Muscle of back (tissue), 11 donors: ENCODE results near the gene CACNA1I. TPM values are rescaled to one million over a fixed set of nuclear protein-coding genes. Genes with fewer than 3 reads are reported as not detected.

Experiments used
- DNase-seq, 3 donors: peaks; one replicate each; pipeline versions ENCODE4 v3.0.0 to v3.0.0-alpha.2; 2013
- polyA plus RNA-seq, 10 donors: library from polyadenylated mRNA; unstranded; fragments of 120-200 nt; gene quantifications; one replicate each; pipeline ENCODE4 v1.2.1, GENCODE V29; 2013; ENCODE audit not compliant: insufficient read length in 10 of 10

Gene CACNA1I
- polyA plus RNA-seq, 10 donors, result 0.07 to 1.2 (median 0.18) TPM

- DNase-seq, result no peak
Observed at GRCh38 chr22:39535357-39535725, 35.2 kb upstream of the CACNA1I start.

DNA sequence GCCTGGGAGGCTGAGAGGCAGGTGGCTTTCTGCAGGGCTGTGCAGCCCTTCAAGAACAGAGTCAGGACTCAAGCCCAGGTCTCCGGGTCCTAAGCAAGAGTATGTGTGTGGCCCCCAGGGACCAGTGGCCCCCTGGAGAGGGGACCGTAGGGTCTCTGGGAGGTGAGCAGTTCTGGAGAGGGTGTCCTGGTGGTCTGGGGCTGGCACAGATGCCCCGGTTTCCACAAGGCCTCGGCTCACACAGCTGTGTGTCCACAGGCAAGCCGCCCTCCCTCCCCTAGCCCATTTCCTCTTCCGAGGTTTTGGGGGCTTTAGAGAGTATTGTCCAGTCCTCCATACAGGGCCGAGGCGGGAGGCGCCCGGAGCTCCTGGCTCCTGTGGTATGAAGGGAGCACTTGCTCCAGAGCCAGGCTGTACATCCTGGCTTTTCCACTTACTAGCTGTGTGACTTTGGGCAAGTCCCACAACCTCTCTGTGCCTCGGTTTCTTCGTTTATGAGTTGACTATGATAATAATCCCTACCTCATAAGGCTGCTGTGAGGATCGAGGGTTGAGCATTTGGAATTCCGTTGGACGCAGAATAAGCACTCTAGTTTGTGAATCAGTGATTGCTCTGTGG, 34.6 kb upstream of the CACNA1I start:
- DNase-seq, result no peak

GRCh38 chr22:39536711-39537110, 33.8 kb upstream of the CACNA1I start:
- DNase-seq, result no peak

DNA sequence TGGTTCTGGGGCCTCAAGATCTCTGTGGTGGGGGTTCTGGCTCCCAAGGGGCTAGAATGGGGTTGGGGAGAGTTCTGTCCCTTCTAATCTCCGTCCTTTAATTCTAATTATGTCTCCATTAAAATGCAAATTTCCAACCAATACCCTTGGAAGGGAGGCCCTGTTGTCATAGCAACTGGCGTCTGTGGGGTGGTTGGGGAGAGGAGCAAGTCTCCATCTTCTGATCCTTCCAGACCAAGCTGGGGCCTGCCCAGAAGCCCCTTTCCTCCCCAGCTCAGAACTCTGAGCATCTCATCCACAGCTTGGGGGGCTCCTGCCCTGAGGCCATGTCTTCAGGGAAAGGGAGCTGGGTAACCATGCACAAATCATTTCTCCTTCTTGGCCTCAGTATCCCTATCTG, 32.6 kb upstream of the CACNA1I start:
- DNase-seq, result no peak

GRCh38 chr22:39543095-39543494, 27.5 kb upstream of the CACNA1I start:
- DNase-seq, result no peak

DNA sequence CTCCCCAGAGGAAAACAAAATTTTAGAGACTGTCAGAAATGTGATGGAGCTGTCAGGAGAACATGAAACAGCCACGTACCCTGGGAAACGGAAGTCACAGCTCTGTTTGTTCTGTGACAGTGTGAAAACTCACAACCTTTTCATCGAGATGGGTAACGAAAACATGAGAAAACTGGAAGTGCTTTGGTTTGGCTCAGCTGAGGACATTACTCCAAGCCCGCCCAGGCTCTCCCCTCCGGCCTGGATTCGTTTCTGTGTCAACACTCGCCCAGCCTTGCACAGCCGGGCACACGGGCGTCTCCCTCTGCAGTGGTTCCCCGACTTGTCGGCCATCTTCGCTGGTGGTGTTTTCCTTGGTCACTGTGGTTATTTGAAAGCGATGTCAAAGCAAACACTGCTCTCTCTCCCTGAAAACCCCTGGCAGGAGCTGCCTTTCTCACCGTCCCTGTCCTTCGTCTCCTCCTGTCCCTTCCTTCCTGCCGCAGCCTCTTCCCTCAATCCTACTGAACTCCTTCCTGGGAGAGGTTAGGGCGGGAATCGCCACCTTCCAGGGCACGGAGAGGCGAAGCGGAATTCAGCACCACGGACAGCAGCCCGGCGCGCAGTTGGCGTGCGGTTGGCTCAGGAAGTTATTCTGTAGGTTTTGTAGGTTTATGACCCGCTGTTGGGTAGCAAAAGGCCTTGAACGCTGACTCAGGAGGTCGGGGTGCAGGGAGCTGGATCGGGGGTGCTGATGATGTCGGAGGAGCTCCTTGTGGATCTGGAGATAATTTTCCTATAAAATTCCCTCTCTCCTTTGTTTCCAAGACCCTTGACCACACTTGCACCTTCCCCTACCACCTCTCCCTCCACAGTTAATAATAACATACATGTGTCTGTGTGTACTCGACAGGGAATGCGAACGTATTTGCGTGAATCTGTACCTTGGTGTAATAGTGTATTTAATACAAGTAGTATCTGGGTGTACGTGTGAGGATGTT, 24.9 kb upstream of the CACNA1I start:
- DNase-seq, result peak in 2 of 3 donors; percentile 70 to 78

DNA sequence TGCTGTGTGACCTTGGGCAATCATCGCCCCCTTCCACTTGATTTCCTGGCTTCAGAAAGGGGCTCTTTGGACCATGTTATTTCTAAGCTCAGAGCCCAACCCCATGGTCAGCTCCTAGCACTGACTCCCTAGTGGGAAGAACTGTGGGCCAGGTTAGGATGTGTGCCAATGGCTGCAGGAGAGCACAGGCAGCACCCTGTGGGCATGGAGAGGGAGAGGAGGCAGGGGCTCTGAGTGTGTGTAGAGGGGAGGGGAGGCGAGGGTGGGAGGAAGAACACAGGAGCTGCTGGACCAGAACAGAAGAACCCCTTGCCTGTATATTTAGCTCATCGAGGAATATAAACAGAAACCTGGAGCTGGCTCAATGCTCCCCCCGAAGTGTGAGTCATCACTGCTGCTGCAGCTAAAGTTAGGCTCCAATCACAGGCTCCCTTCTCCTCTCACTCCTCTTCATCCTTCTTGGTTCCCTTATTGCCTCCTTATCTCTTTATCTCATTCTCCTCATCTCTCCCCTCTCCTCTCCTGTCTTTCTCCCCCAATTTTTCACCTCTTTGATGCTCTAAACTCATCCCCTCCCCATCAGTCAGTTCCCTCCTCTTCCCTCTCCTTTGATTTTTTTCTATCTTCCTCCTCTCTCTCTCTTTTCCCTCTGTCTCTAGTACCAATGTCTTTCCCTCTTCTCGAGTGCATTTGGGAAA, 23.5 kb upstream of the CACNA1I start:
- DNase-seq, result no peak

DNA sequence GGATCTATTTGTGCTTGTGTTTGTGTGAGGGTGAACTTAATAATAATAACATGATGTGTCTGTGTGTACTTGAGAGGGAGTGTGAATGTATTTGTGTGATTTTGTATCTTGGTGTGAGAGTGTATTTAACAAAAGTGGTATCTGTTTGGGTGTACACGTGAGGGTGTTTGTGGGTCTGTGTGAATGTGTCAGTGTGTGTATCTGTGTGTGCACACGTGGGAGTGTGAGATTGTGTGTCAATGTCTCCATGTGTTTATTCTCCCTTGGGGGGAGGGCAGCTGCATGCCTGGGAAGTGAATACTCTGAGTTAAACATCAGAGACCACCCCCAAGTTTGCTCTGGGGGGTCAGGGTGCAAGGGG, 23.0 kb upstream of the CACNA1I start:
- no peak for DNase-seq

GRCh38 chr22:39553429-39553828, 17.1 kb upstream of the CACNA1I start:
- DNase-seq, result no peak

DNA sequence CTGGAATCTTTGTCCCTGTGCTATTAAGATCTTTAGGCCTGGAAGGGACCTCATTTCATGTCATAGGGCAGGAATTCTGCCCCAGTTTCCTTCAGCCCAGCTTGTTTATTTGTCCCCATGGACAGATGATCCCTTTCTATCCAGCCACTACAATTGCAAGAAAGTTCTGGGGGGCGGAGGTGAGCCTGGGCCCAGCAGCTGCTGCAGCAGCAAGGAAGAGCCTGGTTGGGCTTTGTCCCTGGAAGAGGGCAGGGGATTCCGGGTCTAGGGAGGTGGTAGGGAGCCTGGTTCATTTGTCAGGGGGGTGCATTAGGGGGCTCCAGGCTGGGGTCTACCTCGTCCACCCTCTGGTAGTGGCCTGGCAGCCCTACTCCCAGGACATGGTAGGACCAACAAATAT, 16.4 kb upstream of the CACNA1I start:
- peak in 1 of 3 donors; percentile 55 for DNase-seq

DNA sequence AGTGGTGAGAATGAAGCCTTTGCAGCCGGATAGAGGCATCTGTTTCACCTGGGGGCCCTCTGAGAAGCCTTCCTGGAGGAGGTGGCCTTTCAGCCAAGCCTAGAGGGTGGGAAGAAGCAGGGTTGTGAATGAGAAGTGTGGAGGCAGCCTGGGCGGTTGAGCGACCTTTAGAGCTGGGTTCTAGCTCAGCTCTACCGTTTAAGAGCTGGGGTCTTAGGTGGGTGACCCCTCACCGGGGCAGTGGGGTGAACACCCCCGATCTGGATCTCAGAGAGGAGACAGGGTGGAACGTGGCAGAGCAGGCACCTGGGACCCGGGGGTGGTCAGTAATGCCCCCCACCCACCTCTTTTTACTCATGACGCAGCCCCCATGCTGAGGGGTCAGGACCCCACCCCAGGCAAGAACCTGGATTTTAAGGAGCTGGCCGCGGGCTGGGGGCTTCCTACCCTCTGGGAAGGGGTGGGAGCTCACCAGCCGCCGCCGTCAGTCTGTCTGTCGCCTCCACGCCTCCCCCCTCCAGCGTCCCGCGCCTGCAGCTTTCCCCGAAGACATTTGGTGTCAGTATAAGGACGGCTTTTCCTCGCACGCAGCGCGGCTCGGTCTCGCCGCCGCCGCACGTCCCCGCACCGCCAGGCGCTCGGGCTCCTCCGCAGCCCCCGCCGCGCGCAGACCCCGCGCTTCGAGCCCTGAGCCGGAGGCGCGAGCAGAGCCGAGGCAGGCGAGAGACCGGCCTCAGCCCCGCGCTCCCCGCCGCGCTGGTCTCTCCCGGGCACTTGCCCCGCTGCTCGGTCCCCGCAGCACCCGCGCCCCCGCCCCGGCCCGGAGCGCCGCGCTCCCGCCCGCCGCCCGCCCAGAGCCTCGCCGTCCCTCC, 13.3 kb upstream of the CACNA1I start:
- peak in 1 of 3 donors; percentile 44 for DNase-seq

DNA sequence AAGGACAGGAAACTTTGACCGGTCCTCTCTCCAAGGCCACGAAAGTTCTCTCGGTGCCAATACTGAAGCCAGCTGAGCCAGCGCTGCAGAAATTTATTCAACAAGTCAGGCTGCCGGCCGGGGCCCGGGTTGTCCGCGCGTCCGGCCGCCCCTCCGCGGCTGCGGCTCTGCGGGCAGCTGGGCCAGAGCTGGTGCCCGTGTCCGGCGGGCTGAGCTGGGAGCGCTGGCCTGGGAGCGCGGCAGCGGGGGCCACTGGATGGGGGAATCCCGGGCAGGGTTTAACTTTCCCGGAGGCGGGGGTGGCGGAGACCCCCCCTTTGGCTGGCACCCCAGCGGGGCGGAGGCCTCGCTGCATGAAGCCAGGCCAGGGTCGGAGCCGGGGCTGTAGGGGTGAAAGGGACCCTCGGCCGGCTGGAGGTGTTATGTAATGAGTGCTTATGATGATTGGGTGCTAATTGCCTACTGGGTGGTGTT, 12.3 kb upstream of the CACNA1I start:
- DNase-seq, result peak in 1 of 3 donors; percentile 23

DNA sequence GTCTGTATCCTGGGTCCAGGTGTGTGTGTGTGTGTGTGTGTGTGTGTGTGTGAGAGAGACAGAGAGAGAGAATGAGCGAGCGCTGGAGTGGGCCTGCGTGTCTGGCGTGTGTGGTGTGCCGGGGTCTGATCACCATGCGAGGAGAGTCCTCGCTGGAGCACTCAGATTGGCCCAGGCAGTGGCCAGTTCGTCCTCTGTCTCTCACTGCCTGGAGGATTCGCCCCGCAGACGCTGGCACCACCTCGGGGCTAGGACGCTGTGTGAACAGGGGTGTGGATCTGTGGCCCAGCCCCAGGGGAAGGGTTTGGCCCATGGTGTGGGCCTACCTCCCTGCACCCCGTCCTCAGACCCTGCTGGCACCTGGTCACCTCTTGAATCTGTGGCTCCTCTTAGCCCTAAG, 11.6 kb upstream of the CACNA1I start:
- no peak for DNase-seq

GRCh38 chr22:39559456-39560105, 11.0 kb upstream of the CACNA1I start:
- no peak for DNase-seq

GRCh38 chr22:39560127-39560526, 10.4 kb upstream of the CACNA1I start:
- DNase-seq, result no peak

DNA sequence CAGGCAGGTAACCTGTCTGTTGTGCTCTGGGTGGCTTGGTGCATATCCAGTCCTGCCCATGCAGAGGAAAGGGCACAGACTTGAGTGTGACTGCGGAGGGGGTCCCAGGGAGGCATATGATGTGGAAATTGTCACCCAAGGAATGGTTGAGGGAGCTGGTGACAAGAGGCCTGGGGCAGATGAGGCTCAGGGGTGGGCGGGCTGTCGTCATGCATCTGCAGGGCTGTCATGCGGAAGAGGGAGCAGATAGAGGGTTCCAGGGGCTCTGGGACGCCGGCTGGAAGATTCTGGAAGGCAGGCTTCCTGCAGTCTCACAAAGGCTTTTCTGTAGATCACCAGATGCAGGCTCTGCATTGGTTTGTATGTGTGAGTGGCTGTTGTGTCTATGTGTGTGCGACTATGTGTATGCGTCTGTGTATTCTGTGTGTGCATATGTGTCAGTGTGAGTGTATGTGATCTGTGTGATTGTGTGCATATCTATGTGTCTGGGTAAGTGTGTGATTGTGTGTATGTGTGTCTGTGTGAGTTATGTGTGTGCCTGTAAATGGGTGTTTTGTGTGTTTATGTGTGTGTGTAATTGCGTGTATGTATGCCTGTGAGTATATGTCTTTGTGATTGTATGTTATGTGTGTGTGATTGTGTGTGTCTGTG, 7.6 kb upstream of the CACNA1I start:
- DNase-seq, result no peak

DNA sequence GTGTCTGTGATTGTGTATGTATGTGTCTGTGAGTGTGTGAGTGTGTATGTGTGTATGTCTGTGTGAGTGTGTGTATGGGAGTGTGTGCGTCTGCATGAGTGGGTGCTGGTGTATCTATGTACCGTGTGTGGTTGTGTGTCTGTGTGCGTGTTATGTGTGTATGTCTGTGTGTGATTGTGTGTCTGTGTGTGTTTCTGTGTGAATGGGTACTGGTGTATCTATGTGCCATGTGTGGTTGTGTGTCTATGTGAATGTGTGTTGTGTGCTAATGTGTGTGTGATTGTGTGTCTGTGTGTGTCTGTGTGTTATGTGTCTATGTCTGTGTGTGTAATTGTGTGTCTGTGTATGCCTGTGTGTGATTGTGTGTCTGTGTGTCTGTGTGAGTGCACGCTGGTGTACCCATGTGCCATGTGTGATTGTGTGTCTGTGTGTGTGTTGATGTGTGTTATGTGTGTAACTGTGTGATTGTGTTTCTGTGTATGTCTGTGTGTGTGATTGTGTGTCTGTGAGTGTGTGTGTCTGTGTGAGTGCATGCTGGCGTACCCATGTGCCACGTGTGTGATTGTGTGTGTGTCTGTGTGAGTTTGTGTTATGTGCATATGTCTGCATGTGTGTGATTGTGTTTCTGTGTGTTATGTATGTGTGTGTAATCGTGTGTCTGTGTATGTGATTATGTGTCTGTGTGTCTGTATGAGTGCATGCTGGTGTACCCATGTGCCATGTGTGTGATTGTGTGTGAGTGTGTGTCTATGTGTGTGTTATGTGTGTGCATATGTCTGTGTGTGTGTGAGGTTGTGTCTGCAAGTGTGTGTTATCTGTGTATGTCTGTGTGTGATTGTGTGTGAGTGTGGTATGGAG, 6.8 kb upstream of the CACNA1I start:
- no peak for DNase-seq

DNA sequence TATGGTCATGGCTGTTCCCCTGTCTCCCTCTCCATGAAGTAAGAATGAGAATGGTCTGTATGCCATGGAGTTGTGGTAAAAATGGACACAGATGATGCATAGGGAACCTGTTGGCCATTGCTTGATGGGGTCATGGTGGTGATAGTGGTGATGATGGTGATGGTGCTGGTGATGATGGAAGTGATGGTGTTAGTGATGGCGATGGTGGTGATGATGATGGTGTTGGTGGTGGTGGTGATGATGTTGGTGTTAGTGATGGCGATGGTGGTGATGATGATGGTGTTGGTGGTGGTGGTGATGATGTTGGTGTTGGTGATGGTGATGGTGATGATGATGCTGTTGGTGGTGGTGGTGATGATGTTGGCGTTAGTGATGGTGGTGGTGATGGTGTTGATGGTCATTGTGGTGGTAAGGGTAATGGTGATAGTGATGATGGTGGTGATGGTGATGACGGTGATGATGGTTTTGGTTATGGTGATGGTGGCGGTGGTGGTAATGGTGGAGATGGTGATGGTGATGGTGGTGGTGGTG, 5.1 kb upstream of the CACNA1I start:
- DNase-seq, result no peak
